GM18511 (cell line): Measurements from ENCODE around the gene GLTP.

Experiments used
- ATAC-seq: cut with Tn5 transposase; IDR thresholded peaks from one replicate; pipeline ENCODE4 v1.9.1; 2021; ENCODE audit warnings: mild to moderate bottlenecking, moderate library complexity; ENCODE audit not compliant: unreplicated experiment

The GLTP gene

GRCh38 chr12:109803678-109804077 is 76.7 kb downstream of the GLTP start:
- no peak for ATAC-seq

DNA sequence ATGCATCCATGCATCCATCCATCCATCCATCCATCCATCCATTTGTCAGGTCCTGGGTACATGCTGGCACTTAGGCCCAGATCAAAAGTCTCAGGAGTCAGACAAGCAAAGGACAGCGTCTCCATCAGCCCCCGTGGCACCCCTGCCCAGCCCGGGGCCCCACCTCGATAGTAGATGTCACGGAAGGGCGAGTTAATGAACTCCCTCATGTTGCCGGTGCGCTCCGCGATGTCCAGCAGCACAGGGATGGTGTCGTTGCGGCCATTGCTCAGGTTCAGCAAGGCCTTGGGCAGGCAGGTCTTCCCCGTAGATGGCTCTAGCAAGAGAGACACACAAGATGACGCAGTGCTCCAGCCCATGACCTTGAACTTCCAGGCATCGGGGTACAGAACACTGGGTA is 77.5 kb downstream of the GLTP start:
- no peak for ATAC-seq
